WI38 (cell line): ENCODE measurements around the gene VTI1A.

ENCODE experiments used
- H3K4me3 ChIP-seq: 2 replicates; pipeline ENCODE4 v1.5.1; 2011; ENCODE audit warnings: low read depth, mild to moderate bottlenecking, control low read depth, low read length
- TF ChIP-seq, protein P1 (sequence below): IDR thresholded peaks from 2 replicates; pipeline ENCODE4 v1.5.1; 2012; ENCODE audit warnings: low read depth, mild to moderate bottlenecking, control low read depth, low read length

The VTI1A gene

GRCh38 chr10:112519133-112519761, 72.2 kb downstream of the VTI1A start:
- TF ChIP-seq, protein P1, sequence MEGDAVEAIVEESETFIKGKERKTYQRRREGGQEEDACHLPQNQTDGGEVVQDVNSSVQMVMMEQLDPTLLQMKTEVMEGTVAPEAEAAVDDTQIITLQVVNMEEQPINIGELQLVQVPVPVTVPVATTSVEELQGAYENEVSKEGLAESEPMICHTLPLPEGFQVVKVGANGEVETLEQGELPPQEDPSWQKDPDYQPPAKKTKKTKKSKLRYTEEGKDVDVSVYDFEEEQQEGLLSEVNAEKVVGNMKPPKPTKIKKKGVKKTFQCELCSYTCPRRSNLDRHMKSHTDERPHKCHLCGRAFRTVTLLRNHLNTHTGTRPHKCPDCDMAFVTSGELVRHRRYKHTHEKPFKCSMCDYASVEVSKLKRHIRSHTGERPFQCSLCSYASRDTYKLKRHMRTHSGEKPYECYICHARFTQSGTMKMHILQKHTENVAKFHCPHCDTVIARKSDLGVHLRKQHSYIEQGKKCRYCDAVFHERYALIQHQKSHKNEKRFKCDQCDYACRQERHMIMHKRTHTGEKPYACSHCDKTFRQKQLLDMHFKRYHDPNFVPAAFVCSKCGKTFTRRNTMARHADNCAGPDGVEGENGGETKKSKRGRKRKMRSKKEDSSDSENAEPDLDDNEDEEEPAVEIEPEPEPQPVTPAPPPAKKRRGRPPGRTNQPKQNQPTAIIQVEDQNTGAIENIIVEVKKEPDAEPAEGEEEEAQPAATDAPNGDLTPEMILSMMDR: no peak
- no peak overlapping the region for H3K4me3 ChIP-seq

GRCh38 chr10:112520914-112521313, 73.9 kb downstream of the VTI1A start:
- TF ChIP-seq, protein P1: no peak
- H3K4me3 ChIP-seq: no peak overlapping the region

DNA sequence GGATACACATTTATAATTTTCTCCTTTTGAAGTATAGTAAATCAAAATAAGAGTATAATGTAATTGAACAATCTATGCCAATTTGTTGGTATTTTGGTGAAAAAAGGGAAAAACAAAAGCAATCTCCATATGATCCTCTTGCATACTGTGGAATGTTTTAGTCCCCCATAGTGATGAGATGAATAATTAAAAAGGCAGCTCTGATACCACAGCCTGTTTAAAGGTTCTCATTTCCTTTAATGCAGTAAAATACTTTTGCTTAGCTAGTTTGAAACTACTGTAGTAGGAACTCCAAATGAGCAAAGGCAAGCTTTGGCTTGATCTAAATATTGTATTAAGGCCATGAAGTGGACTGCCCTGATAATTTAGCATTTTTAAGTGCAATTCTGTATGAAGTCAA, 77.6 kb downstream of the VTI1A start:
- H3K4me3 ChIP-seq: no peak overlapping the region
- TF ChIP-seq, protein P1: no peak

- TF ChIP-seq, protein P1: no peak
- no peak overlapping the region for H3K4me3 ChIP-seq
These were observed 78.2 kb downstream of the VTI1A start for GRCh38 chr10:112525200-112525599.

GRCh38 chr10:112526139-112526538, 79.1 kb downstream of the VTI1A start:
- TF ChIP-seq, protein P1: no peak
- no peak overlapping the region for H3K4me3 ChIP-seq

DNA sequence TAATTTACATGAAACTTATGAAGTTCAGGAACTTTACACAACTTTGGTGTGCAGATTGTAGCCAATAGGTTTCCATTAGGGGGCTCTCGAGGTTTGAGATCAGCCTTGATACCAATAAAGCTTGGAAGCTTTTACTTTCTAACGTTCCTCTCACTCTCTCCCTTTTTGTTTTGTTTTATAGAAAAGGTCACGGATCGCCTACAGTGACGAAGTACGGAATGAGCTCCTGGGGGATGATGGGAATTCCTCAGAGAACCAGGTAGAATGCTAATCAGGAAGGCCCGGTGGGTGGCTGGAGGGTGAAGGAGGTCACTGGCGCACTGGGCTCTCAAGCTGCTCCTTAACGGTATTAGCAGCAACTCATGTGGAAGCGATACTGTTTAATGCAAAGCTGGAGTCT, 79.9 kb downstream of the VTI1A start:
- H3K4me3 ChIP-seq: no peak overlapping the region
- TF ChIP-seq, protein P1: no peak

DNA sequence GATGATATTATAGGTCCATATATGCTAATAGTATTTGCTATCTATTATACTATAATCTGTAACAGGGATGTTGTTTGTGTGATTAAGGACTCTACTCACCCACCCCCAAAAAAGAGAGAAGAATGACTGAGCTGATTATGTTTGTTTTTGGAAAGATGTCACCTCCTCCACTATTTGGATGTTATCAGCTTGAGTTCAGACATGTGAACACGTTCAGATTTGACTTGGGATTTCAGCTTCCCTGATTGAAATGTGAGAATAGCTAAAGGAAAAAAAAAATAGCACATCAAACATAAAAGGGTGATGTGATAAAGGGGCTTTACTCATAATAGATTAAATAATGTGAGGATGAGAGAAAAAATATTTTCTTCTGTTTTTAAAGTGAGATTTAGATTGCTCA, 81.2 kb downstream of the VTI1A start:
- TF ChIP-seq, protein P1: no peak
- no peak overlapping the region for H3K4me3 ChIP-seq
